Measurements from ENCODE around the gene CDIPT. TPM values are rescaled to one million over a fixed set of nuclear protein-coding genes. Genes with fewer than 3 reads are reported as not detected.
A peak's percentile ranks its signal among the peaks of the same experiment; 100 is the strongest.
"Not testable (repeated sequence)": the region's sequence is repeated elsewhere in the genome, so short reads cannot be mapped to it uniquely, and the experiment has no call there.

CDIPT gene, protein sequence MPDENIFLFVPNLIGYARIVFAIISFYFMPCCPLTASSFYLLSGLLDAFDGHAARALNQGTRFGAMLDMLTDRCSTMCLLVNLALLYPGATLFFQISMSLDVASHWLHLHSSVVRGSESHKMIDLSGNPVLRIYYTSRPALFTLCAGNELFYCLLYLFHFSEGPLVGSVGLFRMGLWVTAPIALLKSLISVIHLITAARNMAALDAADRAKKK
- 60.3 and 88.5 TPM in 2 replicates for total RNA-seq

DNA sequence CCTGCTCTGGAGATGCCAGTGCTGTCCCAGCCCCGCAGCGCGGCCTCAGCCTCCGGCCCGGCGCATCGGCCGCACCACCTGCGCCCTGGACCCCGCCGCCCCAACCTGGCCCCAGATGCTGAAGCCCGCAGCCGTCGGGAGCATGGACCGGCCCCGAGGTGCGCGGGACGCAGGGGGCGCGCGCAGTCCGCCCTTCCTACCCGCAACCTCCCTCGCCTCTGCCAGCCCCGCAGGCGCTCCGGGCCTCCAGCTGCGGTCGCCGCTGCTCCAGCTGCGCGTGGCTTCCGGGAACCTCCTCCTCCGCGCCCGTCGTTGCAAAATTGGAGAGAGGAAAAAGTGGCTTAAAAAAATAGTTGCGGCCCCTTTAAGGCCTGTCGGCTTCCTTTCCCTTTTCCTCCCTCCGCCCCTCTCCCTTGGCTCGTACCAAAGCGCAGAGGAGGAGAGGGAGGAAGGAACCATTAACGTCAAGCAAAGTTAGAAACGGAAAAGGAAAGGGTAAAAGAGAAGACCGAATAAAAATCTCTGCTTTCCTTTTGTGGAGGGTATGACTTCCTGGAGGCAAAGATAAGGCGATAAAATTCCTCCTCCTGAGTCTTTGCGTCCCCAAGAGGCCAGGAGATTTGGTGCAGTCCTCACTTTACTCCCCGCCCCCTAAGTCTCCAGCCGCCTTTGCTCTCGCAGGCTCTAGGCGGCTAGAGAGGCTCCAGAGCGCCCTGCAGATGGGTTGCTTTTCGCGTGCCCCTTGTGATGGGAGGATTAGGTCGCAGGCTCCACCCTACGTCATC, at the start of gene CDIPT:
TSS of gene CDIPT (minus strand) at position 343 of the 785 bp plus-strand sequence. CDS start 369 bp downstream, outside the sequence.
- peak; percentile 93 for DNase-seq (ENCODE audit: low read depth, low spot score)

DNA sequence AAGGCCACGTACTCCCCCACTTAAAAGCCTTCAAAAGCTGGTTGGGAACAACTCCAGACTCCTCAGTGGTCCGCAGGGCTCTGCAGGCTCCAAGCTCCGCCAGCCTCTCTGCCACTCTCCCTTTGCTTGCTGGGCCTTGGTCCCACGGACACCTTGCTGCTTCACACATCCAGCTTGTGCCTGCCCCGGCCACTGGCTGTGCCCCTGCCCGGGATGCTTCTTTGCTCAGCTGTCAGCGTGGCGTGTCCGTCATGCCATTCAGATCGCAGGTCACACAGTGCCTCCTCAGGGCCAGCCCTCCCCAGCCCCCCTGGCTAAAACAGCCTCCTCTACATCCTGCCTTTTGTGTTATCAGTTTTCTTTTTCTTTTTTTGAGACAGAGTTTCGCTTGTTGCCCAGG, 49.1 kb upstream of the CDIPT start:
- DNase-seq (ENCODE audit: low read depth, low spot score) = no peak

GRCh38 chr16:29911676-29912010, 48.6 kb upstream of the CDIPT start:
- DNase-seq (ENCODE audit: low read depth, low spot score) = no peak

DNA sequence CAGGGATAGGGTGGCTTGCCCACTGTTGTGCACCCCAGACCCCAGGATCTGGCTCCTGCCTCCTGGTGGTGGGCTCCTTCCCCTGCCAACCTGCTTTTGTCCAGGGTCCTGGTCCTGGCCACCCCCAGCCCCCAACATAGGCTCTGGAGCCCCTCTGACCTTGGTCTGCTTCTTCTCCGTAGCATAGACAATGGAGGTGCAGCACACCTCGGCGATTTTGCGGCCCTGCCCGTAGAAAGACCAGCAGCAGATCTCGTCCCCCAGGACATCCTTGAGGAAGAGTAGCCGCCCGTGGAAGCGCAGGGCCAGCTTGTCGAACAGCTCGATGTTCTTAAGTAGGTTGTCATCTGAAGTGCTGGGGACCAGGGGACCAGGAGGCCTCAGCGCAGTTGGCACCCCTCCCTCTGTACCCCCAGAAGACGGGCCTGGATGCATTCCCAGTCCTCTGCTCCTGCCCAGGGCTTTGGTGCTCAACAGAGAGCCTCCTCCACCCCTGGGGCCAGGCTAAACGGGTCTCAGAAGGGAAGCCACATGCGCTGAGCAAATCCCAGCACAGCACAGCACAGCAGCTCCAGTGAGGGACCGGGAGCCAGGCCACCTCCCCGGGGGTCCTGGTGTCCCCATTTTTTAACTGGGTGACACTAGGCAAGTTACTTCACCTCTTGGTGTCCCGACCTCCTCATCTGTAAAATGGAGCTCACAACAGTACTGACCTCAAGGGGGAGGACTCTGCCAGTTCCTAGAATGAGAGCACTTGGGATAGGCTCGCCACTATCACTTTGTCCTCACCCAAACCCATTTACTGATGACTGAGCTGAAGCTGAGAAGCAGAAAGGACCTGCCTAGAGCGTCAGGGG, 48.0 kb upstream of the CDIPT start:
- DNase-seq (ENCODE audit: low read depth, low spot score) = no peak

DNA sequence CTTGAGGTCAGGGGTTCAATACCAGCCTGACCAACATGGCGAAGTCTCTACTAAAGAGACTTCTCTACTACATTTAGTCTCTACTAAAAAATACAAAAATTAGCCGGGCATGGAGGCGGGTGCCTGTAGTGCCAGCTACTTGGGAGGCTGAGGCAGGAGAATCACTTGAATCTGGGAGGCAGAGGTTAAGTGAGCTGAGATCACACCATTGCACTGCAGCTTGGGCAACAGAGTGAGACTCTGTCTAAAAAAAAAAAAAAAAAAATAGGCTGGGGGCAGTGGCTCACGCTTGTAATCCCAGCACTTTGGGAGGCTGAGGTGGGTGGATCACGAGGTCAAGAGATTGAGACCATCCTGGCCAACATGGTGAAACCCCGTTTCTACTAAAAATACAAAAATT, 46.8 kb upstream of the CDIPT start:
- DNase-seq (ENCODE audit: low read depth, low spot score) = not testable (repeated sequence)

- DNase-seq (ENCODE audit: low read depth, low spot score) = no peak
These were observed 46.4 kb upstream of the CDIPT start for GRCh38 chr16:29909391-29909790.

- DNase-seq (ENCODE audit: low read depth, low spot score) = no peak
These were observed 45.7 kb upstream of the CDIPT start for GRCh38 chr16:29908719-29909220.

GRCh38 chr16:29907973-29908372, 44.9 kb upstream of the CDIPT start:
- DNase-seq (ENCODE audit: low read depth, low spot score) = no peak

DNA sequence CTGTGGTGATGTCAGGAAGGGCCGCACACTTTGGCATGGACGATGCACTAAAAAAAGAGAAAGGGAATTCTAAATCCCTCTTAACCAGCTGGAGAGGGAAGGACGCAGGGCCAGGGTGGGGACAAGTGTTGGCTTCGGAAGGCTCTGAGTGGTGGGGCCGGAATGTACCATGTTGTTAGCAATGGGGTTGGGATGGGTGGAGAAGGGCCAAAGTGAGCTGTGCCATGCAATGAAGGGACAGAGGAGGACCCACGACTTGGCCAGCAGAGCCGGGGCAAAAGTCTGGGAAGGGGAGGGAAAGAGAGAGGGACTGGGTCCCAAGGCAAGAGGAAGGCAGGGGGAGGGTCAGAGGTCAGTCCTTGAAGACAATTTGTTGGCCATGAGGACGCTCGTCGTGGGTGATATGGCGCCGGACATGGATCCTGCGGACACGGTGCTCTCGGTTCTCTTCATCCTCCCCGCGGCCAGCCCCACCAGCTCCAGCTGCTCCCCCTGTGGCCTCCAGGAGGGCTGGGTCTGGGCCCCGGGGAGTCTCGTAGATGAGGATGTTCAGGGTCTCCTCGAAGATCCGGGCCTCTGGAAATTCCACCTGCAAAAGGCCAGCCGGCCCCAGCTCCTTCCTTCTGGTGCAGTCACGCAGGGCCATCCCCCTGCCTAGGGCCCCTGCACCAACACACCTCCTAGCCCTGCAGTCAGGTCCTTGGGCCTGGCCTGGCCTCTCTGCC, 43.7 kb upstream of the CDIPT start:
- no peak for DNase-seq (ENCODE audit: low read depth, low spot score)

GRCh38 chr16:29905668-29906067, 42.6 kb upstream of the CDIPT start:
- no peak for DNase-seq (ENCODE audit: low read depth, low spot score)

- DNase-seq (ENCODE audit: low read depth, low spot score) = no peak
These were observed 41.9 kb upstream of the CDIPT start for GRCh38 chr16:29904947-29905346.

DNA sequence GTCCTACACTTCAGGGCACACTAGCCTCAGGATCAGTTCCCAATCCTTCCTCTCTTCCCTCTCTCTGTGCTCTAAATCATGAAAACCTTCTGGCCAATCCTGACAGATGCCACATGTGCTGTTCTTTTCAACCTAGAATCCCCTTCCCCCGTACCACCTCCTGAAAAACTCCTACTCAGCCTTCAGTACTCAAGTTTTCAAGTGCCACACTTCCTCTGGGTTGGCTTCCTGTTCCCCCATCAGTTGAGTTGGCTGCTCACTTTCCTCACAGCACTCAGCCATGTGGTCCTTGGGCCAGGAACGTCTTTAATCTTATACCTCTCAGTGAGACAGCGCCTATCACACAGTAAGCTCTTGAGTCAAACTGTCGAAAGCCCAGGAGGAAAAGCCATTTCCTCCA, 40.6 kb upstream of the CDIPT start:
- no peak for DNase-seq (ENCODE audit: low read depth, low spot score)

GRCh38 chr16:29901607-29901945, 38.5 kb upstream of the CDIPT start:
- DNase-seq (ENCODE audit: low read depth, low spot score) = no peak

GRCh38 chr16:29900888-29901606, 38.0 kb upstream of the CDIPT start:
- DNase-seq (ENCODE audit: low read depth, low spot score) = no peak

DNA sequence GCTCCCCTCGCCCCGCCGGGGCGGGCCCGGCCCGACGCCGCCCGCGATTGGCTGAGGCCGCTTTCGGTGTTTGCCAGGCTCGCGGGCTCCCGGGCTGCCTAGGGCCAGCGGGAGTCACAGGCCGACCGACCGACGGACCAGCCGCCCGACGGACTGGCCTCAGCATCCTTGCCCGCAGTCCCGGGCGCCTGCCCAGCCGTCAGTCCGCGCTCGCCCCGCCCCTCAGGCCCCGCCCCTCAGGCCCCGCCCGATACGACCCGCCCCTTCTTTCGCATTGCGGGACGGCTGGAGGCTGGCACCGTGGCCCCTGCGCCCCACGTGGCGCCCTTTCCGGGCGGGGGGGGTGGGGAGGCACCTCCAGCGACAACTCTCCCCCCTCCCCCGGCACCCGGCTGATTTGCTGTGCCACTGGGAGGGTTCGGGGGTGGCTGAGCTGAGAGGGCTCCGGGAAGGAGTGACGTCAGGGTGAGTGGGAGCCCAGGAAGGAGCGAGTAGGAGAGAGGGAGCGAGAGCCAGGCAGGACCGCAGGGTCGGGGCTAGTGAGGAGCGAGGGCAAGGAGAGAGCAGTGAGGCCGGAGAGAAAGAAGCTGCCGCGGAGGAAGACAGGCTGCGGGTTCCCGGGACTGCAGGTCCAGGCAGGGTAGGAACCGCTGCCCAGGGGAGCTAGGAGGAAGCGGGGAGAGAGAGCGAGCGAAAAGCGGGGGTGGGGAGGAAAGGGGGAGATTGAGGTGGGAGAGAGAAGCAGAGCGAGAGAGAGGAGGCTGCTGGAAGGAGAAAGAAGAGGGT, 37.3 kb upstream of the CDIPT start, which contains the start of gene ASPHD1:
TSS of gene ASPHD1 (plus strand) at position 387 of the 786 bp plus-strand sequence. CDS start 484 bp downstream, outside the sequence.
- DNase-seq (ENCODE audit: low read depth, low spot score) = no peak

GRCh38 chr16:29899516-29900101, 36.6 kb upstream of the CDIPT start, which contains the start of gene SEZ6L2:
TSS of gene SEZ6L2 (minus strand) at chr16:29899550. CDS start at chr16:29899019, 531 bp downstream.
- peak; percentile 20 for DNase-seq (ENCODE audit: low read depth, low spot score)

GRCh38 chr16:29898804-29899515, 35.9 kb upstream of the CDIPT start:
- DNase-seq (ENCODE audit: low read depth, low spot score) = no peak

DNA sequence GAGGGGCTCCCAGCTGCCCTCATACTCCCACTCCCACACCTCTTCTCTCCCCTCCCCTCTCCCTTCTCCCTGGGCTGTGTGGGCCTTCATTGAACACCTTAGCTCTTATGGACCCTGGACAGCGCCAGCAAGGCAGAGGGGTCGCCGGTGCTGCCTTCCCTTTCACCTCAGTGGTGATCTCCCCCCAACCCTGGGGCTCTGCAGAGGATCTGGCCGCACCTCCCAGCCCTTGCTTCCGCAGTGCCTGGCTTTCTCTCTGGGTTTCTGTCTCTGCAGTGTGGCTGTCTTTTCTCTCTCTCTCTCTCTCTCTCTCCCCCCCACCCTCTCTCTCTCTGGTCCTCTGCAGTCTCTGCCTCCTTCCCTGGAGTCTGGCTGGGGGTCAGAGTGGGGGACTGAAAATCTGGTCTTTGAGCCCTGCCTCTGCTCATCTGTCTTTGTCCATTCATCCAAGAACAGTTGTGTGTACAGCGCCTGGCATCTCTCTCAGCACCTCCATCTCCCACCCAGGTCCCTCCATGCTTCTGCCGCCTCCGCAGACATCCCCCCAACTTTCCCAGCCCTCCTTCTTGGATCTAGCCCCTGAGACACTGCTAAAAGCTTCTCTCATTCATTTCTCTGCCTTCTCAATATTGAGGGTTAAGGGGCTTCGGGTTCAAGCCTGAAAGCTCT, 35.2 kb upstream of the CDIPT start:
- no peak for DNase-seq (ENCODE audit: low read depth, low spot score)
